ENCODE data around the gene HAVCR1. TPM values are rescaled to one million over a fixed set of nuclear protein-coding genes. Genes with fewer than 3 reads are reported as not detected.

Gene HAVCR1
- total RNA-seq, 6 experiments from 2014 or later: 0.25 to 0.78 (median 0.42) TPM; not detected in 3

DNA sequence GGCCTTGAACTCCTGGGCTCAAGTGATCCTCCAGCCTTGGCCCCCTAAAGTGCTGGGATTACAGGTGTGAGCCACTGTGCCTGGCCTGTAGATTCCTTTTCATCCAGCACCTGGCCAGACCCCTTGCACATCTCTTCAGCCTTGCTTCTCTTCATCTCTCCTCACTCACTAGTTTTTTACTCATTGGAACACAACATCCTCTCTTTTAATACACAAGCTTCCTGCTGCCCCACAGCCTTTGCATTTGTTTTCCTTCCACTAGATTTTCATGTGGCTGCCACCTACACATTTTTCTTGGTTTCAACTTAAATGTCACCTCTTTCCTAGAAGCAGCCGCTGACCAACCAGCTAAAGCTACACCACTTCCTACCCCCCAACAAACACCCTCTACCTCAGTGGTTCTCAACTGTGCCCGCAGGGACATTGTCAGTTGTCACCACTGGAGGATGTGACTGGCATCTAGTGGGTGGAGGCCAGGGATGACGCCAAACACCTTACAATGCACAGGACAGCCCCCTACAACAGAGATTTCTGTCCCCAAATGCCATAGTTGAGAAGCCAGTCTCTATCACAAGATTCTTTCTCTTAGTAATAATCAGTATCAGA is 33.7 kb downstream of the HAVCR1 start:
- no peak for DNase-seq
- peak; percentile 25 to 43 (median 34) for ATAC-seq
- WGBS (ENCODE audit: insufficient coverage, low coverage, low lambda C conversion rate, missing lambda C conversion rate): 60% methylated on average over 3 of the region's 3 CpGs

DNA sequence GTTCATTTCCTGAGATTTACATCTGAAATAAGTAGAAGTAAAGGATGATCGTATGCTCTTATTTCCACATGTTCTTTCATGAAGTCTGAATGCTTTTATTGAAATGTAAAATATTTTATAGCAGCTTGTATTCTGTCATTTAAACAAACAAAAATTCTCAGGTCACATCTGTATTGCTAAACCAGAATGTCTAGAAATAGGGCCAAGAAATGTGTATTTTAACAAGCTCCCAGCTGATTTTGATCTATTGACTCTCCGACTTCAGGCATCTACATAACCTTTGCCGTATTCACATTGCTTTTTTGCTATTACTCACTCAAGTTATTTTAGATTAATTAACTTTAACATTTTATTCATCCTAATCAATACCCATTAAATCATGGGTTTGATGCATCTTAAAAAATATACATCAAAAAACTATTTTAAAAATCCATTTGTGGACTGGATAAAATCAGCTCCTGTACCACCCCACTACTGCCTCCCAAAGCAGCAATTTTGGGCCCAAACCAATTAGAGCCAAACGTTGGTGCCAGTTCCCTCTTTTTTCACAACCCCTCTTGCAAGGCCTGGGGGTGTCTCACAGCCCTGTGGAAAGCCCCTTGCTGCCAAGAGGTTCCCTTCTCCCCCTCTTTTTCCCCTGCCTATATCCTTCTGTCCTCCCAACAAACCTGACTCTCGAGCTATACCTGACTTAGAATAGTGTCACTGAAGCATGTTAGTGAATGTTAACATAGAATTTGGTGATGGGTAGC is 34.5 kb downstream of the HAVCR1 start:
- WGBS (ENCODE audit: insufficient coverage, low coverage, low lambda C conversion rate, missing lambda C conversion rate): 66% methylated on average over 5 of the region's 5 CpGs
- no peaks in the 10 kb centered on the region for H3K4me1 ChIP-seq
- no peak overlapping the region for H3K4me3 ChIP-seq
- intact Hi-C loops (cut with DNase I): no loop called here
- H3K27me3 ChIP-seq: no peaks in the 10 kb centered on the region
- no peak overlapping the region for H3K27ac ChIP-seq
- no peaks in the 10 kb centered on the region for H3K9me3 ChIP-seq
- no peak for DNase-seq
- H3K36me3 ChIP-seq: no peaks in the 10 kb centered on the region
- ATAC-seq: no peak
- TF ChIP-seq, protein P1, sequence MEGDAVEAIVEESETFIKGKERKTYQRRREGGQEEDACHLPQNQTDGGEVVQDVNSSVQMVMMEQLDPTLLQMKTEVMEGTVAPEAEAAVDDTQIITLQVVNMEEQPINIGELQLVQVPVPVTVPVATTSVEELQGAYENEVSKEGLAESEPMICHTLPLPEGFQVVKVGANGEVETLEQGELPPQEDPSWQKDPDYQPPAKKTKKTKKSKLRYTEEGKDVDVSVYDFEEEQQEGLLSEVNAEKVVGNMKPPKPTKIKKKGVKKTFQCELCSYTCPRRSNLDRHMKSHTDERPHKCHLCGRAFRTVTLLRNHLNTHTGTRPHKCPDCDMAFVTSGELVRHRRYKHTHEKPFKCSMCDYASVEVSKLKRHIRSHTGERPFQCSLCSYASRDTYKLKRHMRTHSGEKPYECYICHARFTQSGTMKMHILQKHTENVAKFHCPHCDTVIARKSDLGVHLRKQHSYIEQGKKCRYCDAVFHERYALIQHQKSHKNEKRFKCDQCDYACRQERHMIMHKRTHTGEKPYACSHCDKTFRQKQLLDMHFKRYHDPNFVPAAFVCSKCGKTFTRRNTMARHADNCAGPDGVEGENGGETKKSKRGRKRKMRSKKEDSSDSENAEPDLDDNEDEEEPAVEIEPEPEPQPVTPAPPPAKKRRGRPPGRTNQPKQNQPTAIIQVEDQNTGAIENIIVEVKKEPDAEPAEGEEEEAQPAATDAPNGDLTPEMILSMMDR (IDR thresholded peaks at IDR 0.05): no peak
- TF ChIP-seq POLR2A (IDR thresholded peaks at IDR 0.05): no peak

More for the DNA sequence above, 33.7 kb downstream of the HAVCR1 start:
- no peaks in the 10 kb centered on the region for H3K36me3 ChIP-seq
- no peaks in the 10 kb centered on the region for H3K9me3 ChIP-seq
- H3K27me3 ChIP-seq: no peaks in the 10 kb centered on the region
- no peaks in the 10 kb centered on the region for H3K4me1 ChIP-seq
- intact Hi-C loops (cut with DNase I): no loop called here
- H3K27ac ChIP-seq: no peak overlapping the region
- no peak overlapping the region for H3K4me3 ChIP-seq
- TF ChIP-seq, protein P1 (IDR thresholded peaks at IDR 0.05): no peak
- no peak for TF ChIP-seq POLR2A (IDR thresholded peaks at IDR 0.05)

DNA sequence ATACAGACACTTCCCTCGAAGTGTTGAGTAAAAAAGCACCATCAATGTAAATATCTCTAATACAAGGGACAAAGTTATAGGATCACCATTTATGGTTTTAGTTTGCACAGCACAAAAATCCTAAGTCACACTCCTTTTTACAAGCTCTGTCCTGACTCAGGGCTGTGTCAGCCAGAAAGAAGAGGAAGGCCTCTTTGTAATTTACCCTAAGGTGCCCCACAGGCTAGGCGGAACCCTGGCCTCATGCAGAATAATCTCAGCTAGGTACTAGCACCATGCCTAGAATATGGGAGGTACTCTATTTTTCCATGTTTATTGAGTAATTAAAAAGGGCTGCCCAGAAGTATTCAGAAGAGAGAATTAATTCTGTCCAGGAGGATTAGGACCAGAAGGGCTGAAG is 36.9 kb downstream of the HAVCR1 start:
- Histone ChIP-seq H3K9me3 (peaks cover 0 to 4% (median under 1%) of the 10 kb centered on the region in 4 donors), H3K27me3 (no peaks in the 10 kb centered on the region), H3K4me1 (no peaks in the 10 kb centered on the region), H3K27ac (no peak overlapping the region), H3K4me3 (no peak overlapping the region), H3K36me3 (no peaks in the 10 kb centered on the region)
- intact Hi-C loops (cut with DNase I): no loop called here
- 93% methylated on average over 1 of the region's 2 CpGs for WGBS (ENCODE audit: insufficient coverage, low coverage, low lambda C conversion rate, missing lambda C conversion rate)
- peak; percentile 18 to 63 (median 27) for ATAC-seq
- TF ChIP-seq POLR2A (IDR thresholded peaks at IDR 0.05): no peak
- TF ChIP-seq, protein P1 (IDR thresholded peaks at IDR 0.05): no peak
- no peak for DNase-seq

DNA sequence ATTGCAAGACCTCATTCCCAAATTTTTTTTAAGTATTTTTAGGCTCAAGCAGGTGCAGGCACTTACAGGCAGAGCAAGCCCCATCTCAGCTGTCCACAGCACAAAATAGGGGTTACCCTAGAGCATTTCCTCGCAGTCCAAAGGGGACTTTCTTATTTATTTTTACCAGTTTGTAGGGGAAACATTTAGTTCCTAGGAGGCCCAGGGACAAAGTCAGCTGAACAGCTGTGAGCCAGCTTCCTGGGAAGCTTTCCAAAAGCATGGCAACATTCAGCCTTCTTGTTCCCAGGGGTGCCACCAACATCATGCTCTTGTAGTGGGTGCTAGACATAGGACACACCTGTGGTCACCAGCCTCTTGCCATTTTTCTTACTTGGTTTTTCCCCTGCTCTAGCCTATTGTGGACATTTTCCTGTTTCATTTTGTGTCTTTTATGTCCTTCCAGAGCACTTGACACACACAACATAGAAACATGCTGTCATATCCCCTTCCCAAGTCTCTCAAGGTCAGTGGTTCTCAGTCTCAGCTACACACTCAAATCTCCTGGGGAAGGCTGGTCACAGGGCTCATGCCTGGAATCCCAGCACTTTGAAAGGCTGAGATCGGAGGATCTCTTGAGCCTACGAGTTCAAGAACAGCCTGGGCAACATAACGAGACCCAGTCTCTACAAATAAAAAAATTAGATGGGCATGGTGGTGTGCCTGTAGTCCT is 38.2 kb downstream of the HAVCR1 start:
- no peaks in the 10 kb centered on the region for H3K36me3 ChIP-seq
- no peaks in the 10 kb centered on the region for H3K4me1 ChIP-seq
- H3K27ac ChIP-seq: no peak overlapping the region
- H3K27me3 ChIP-seq: no peaks in the 10 kb centered on the region
- no peak overlapping the region for H3K4me3 ChIP-seq
- intact Hi-C loops (cut with DNase I): no loop called here
- H3K9me3 ChIP-seq: peaks cover 0 to 4% (median under 1%) of the 10 kb centered on the region in 4 donors
- ATAC-seq: peak in 1 of 4 donors; percentile 58
- no peak for DNase-seq
- TF ChIP-seq, protein P1 (IDR thresholded peaks at IDR 0.05): no peak
- no peak for TF ChIP-seq POLR2A (IDR thresholded peaks at IDR 0.05)
- WGBS (ENCODE audit: insufficient coverage, low coverage, low lambda C conversion rate, missing lambda C conversion rate): 53% methylated on average over 4 of the region's 4 CpGs
